GM12878 (cell line): ENCODE results near the gene MEIS1. TPM values are rescaled to one million over a fixed set of nuclear protein-coding genes. Genes with fewer than 3 reads are reported as not detected.

Experiments
- ATAC-seq: fragments of 200-7000 bp; cut with Tn5 transposase; 3 replicates; pipeline ENCODE4 v1.9.1; 2020; ENCODE audit warnings: mild to moderate bottlenecking, moderate library complexity
- BruUV-seq: library from RNA; stranded (reverse); fragments of 400-500 nt; replicated peaks from 2 replicates; lab custom pipeline; 2021; lab: Mats Ljungman, UMichigan
- CTCF ChIA-PET: fragments of 300-600 bp; sonication (Branson Sonifier 250); formaldehyde crosslinking; extraction: SDS; loops from one replicate; lab custom pipeline; 2021; ENCODE audit warnings: inconsistent platforms; lab: Yijun Ruan, JAX
- POLR2A ChIA-PET: fragments of 350-600 bp; formaldehyde crosslinking; extraction: SDS; loops from one replicate; lab custom pipeline; 2021; ENCODE audit warnings: inconsistent platforms; lab: Charles Lee
- RAD21 ChIA-PET: fragments of 300-600 bp; sonication (Branson Sonifier 250); formaldehyde crosslinking; loops from one replicate; lab custom pipeline; 2023; ENCODE audit warnings: antibody characterized with exemption; ENCODE audit not compliant: unreplicated experiment; lab: Charles Lee
- SMC1A ChIA-PET: fragments of 300-600 bp; sonication (Branson Sonifier 250); formaldehyde crosslinking; loops from one replicate; lab custom pipeline; 2023; ENCODE audit not compliant: unreplicated experiment, uncharacterized antibody; lab: Charles Lee
- DNase-seq: peaks from one replicate; pipeline ENCODE4 v3.0.0-alpha.2; 2011; ENCODE audit warnings: low read depth, low spot score
- FAIRE-seq: peaks from 3 replicates; lab custom pipeline; 2011; peaks lifted over from hg19 to GRCh38; lab: Jason Lieb, UNC
- H2AFZ ChIP-seq: 2 replicates; pipeline ENCODE4 v1.6.0; 2011; ENCODE audit warnings: low read depth, low read length, control low read depth; ENCODE audit not compliant: control insufficient read depth
- H3K27ac ChIP-seq: 2 replicates; pipeline ENCODE4 v1.5.1; 2011; ENCODE audit warnings: control low read depth; ENCODE audit not compliant: control insufficient read depth, insufficient read depth
- H3K27me3 ChIP-seq, 2 experiments: replicated peaks in 1 of 2; 2 replicates each; pipeline versions ENCODE4 v1.6.0 to v1.6.1; 2011; ENCODE audit warnings: low read length in 1 of 2; ENCODE audit not compliant: control insufficient read depth in 2 of 2, insufficient read depth in 2 of 2
- H3K36me3 ChIP-seq, 2 experiments: 2 replicates each; pipeline ENCODE4 v1.5.1; 2011; ENCODE audit warnings: low read length in 1 of 2; ENCODE audit not compliant: control insufficient read depth in 2 of 2, insufficient read depth in 2 of 2
- H3K4me1 ChIP-seq: 2 replicates; pipeline ENCODE4 v1.6.1; 2011; ENCODE audit warnings: mild to moderate bottlenecking, low read length, moderate library complexity, mixed read lengths; ENCODE audit not compliant: control insufficient read depth, insufficient read depth
- H3K4me2 ChIP-seq: 2 replicates; pipeline ENCODE4 v1.6.0; 2011; ENCODE audit warnings: control low read depth; ENCODE audit not compliant: control insufficient read depth, insufficient read depth
- H3K4me3 ChIP-seq: fragments of 200-600 bp; sonication (generic); 2 replicates; pipeline ENCODE4 v1.5.1; 2016
- H3K79me2 ChIP-seq: 2 replicates; pipeline ENCODE4 v1.6.0; 2011; ENCODE audit warnings: low read length; ENCODE audit not compliant: control insufficient read depth, insufficient read depth
- H3K9ac ChIP-seq: 2 replicates; pipeline ENCODE4 v1.8.0; 2011; ENCODE audit warnings: low read length, control low read depth, mixed read lengths; ENCODE audit not compliant: control insufficient read depth, insufficient read depth
- H3K9me3 ChIP-seq: replicated peaks from 3 replicates; pipeline ENCODE4 v1.5.1; 2011; ENCODE audit warnings: mild to moderate bottlenecking, low read length; ENCODE audit not compliant: control insufficient read depth, insufficient read depth
- H4K20me1 ChIP-seq: 2 replicates; pipeline ENCODE4 v1.6.0; 2011; ENCODE audit not compliant: control insufficient read depth, insufficient read depth
- BRCA1 ChIP-seq: IDR thresholded peaks from 2 replicates; pipeline ENCODE4 v1.6.1; 2011; ENCODE audit warnings: low read depth, low read length, improper control_type of control experiment
- CREB1 ChIP-seq: IDR thresholded peaks from 2 replicates; pipeline ENCODE4 v1.6.1; 2012; ENCODE audit warnings: low read depth, mild to moderate bottlenecking, inconsistent platforms
- MEF2B ChIP-seq: fragments of 450-650 bp; IDR thresholded peaks from 2 replicates; pipeline ENCODE4 v1.6.1; 2018; ENCODE audit warnings: mild to moderate bottlenecking, moderate library complexity; ENCODE audit not compliant: partially characterized antibody, poor library complexity, severe bottlenecking
- NFIC ChIP-seq: IDR thresholded peaks from 2 replicates; pipeline ENCODE4 v1.6.1; 2012; ENCODE audit warnings: low read depth, mild to moderate bottlenecking, inconsistent platforms, low read length, moderate library complexity
- NFXL1 ChIP-seq: fragments of 450-650 bp; IDR thresholded peaks from 2 replicates; pipeline ENCODE4 v1.6.1; 2017; ENCODE audit warnings: antibody characterized with exemption, mild to moderate bottlenecking, borderline replicate concordance
- NFYB ChIP-seq: IDR thresholded peaks from 2 replicates; pipeline ENCODE4 v1.6.1; 2011; ENCODE audit warnings: low read depth, mild to moderate bottlenecking, low read length, improper control_type of control experiment, moderate library complexity; ENCODE audit not compliant: insufficient read depth
- PAX5 ChIP-seq: IDR thresholded peaks from 2 replicates; pipeline ENCODE4 v1.6.1; 2011; ENCODE audit warnings: low read depth, low read length, borderline replicate concordance
- RAD51 ChIP-seq: fragments of 450-650 bp; IDR thresholded peaks from 2 replicates; pipeline ENCODE4 v1.6.1; 2016; ENCODE audit warnings: moderate library complexity, mild to moderate bottlenecking, inconsistent platforms
- REST ChIP-seq: IDR thresholded peaks from 2 replicates; pipeline ENCODE4 v1.6.1; 2012; ENCODE audit warnings: mild to moderate bottlenecking, low read depth, low read length
- WGBS: methylation state at CpG from one replicate; pipeline ENCODE4 v1.1.6; 2016; ENCODE audit warnings: low lambda C conversion rate; ENCODE audit not compliant: insufficient replicate concordance, insufficient coverage; ENCODE audit errors: missing lambda C conversion rate; 5-methylcytosine and 5-hydroxymethylcytosine counted together
- in situ Hi-C: fragments of 300-500 bp; cut with MboI; formaldehyde crosslinking; loops from 9 replicates; pipeline ENCODE4 v1.14.3; 2018; ENCODE audit warnings: mixed read lengths
- intact Hi-C: fragments of 100-400 bp; cut with micrococcal nuclease; formaldehyde crosslinking; loops from one replicate; pipeline ENCODE4 v1.14.2; 2022; ENCODE audit not compliant: unreplicated experiment
- polyA plus RNA-seq, 11 experiments: library from polyadenylated mRNA; depleted of rRNA in 4 of 11; unstranded in 6 of 11; stranded (reverse) in 5 of 11; fragments of >200 nt; fragmentation: Nextera tagmentation in 4 of 11; fragmentation: Illumina TruSeq in 1 of 11; extraction: Ambion mirVana in 4 of 11; extraction: Trizol in 1 of 11; gene quantifications; 1 replicate in 1 of 11; 2 replicates in 10 of 11; pipeline versions ENCODE4 v1.2.1 to v1.2.3, GENCODE V29; 2011 to 2016; ENCODE audit warnings: inconsistent platforms in 2 of 11, missing spikeins in 2 of 11, low read depth in 1 of 11
- total RNA-seq, 4 experiments: library from RNA; depleted of rRNA in 3 of 4; stranded (reverse); fragments of >200 nt in 3 of 4; fragmentation: Illumina TruSeq in 1 of 4; extraction: Trizol in 1 of 4; gene quantifications; 2 replicates each; pipeline versions ENCODE4 v1.2.1 to v1.2.3, GENCODE V29; 2013 to 2021
- TF ChIP-seq, protein P1 (sequence below): fragments of 450-650 bp; IDR thresholded peaks from 2 replicates; pipeline ENCODE4 v1.6.1; 2016; ENCODE audit warnings: mild to moderate bottlenecking, moderate library complexity, borderline replicate concordance

The MEIS1 gene
- total and polyA plus RNA-seq, 10 of the 15 experiments (the other 5 are each of a cell fraction or from before 2014, with no cell fraction given): 0.04 to 0.31 (median 0.14) TPM; not detected in 6

- in situ Hi-C loops: no loop called here
- no peak overlapping the region for H3K27ac ChIP-seq
- TF ChIP-seq REST (no peak), NFIC (no peak), CREB1 (no peak)
- no peak for DNase-seq
- no peaks in the 10 kb centered on the region for H3K9me3 ChIP-seq
- no peak for ATAC-seq
- no peaks in the 10 kb centered on the region for H4K20me1 ChIP-seq
- ChIA-PET POLR2A (no interaction called here), RAD21 (no interaction called here), CTCF (no interaction called here), SMC1A (interaction anchor here (1.3 kb wide), 1 partner anchor 9 kb away, joined by 3 read pairs; no protein-coding TSS in a partner anchor)
- no peak overlapping the region for H2AFZ ChIP-seq
- no peaks in the 10 kb centered on the region for H3K36me3 ChIP-seq
- no peak overlapping the region for H3K4me3 ChIP-seq
- no peaks in the 10 kb centered on the region for H3K79me2 ChIP-seq
- BruUV-seq: no TSS peak
- no peaks in the 10 kb centered on the region for H3K4me1 ChIP-seq
- intact Hi-C loops: no loop called here
- H3K27me3 ChIP-seq: no peaks in the 10 kb centered on the region
- WGBS: 81% methylated on average over 3 of the region's 3 CpGs
- no peak overlapping the region for H3K4me2 ChIP-seq
- H3K9ac ChIP-seq: no peak overlapping the region
- FAIRE-seq: no peak
These were observed 95.7 kb downstream of the MEIS1 start for GRCh38 chr2:66530651-66531050.

DNA sequence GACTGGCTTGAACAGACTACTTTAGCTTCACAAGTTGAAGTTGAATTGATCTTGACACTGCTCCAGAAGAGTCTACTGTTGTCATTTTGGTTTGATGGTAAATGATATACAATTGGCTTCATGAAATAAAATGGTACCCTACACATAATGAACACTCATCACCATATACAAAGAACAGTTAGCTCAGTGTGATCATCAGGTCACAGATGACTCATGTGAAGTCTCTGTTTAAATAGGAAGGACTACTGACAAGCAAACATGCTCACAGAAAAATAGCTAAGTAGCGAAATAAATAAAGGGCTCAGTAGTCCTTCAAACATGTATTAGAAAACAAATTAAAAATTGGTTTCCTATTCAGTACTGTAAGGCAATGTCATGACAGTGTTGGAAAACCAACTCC is 96.2 kb downstream of the MEIS1 start:
- in situ Hi-C loops: no loop called here
- ChIA-PET RAD21 (no interaction called here), CTCF (no interaction called here), SMC1A (interaction anchor here (1.3 kb wide), 1 partner anchor 8 kb away, joined by 3 read pairs; no protein-coding TSS in a partner anchor), POLR2A (no interaction called here)
- intact Hi-C loops: no loop called here
- DNase-seq (no peak), FAIRE-seq (no peak), ATAC-seq (no peak)
- no peak overlapping the region for H3K27ac ChIP-seq
- no peak overlapping the region for H3K4me3 ChIP-seq
- H3K79me2 ChIP-seq: no peaks in the 10 kb centered on the region
- H3K4me1 ChIP-seq: no peaks in the 10 kb centered on the region
- no peaks in the 10 kb centered on the region for H4K20me1 ChIP-seq
- H2AFZ ChIP-seq: no peak overlapping the region
- no peaks in the 10 kb centered on the region for H3K27me3 ChIP-seq
- no peaks in the 10 kb centered on the region for H3K9me3 ChIP-seq
- WGBS: 48% methylated on average over 1 of the region's 1 CpG
- no peak overlapping the region for H3K9ac ChIP-seq
- no TSS peak for BruUV-seq
- H3K4me2 ChIP-seq: no peak overlapping the region
- H3K36me3 ChIP-seq: no peaks in the 10 kb centered on the region
- TF ChIP-seq PAX5: no peak
- TF ChIP-seq, protein P1, sequence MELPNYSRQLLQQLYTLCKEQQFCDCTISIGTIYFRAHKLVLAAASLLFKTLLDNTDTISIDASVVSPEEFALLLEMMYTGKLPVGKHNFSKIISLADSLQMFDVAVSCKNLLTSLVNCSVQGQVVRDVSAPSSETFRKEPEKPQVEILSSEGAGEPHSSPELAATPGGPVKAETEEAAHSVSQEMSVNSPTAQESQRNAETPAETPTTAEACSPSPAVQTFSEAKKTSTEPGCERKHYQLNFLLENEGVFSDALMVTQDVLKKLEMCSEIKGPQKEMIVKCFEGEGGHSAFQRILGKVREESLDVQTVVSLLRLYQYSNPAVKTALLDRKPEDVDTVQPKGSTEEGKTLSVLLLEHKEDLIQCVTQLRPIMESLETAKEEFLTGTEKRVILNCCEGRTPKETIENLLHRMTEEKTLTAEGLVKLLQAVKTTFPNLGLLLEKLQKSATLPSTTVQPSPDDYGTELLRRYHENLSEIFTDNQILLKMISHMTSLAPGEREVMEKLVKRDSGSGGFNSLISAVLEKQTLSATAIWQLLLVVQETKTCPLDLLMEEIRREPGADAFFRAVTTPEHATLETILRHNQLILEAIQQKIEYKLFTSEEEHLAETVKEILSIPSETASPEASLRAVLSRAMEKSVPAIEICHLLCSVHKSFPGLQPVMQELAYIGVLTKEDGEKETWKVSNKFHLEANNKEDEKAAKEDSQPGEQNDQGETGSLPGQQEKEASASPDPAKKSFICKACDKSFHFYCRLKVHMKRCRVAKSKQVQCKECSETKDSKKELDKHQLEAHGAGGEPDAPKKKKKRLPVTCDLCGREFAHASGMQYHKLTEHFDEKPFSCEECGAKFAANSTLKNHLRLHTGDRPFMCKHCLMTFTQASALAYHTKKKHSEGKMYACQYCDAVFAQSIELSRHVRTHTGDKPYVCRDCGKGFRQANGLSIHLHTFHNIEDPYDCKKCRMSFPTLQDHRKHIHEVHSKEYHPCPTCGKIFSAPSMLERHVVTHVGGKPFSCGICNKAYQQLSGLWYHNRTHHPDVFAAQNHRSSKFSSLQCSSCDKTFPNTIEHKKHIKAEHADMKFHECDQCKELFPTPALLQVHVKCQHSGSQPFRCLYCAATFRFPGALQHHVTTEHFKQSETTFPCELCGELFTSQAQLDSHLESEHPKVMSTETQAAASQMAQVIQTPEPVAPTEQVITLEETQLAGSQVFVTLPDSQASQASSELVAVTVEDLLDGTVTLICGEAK: no peak
- no peak for TF ChIP-seq NFYB
- TF ChIP-seq NFXL1: no peak
- no peak for TF ChIP-seq MEF2B
- TF ChIP-seq BRCA1: no peak
- no peak for TF ChIP-seq RAD51
